C4-2B (cell line): ENCODE results near the gene TNFSF13B.

Source experiments
- CTCF ChIP-seq: fragments of 450-650 bp; conservative IDR thresholded peaks from 2 replicates; pipeline ENCODE4 v1.5.1; 2017; ENCODE audit warnings: mild to moderate bottlenecking
- ZFX ChIP-seq: fragments of 450-650 bp; IDR thresholded peaks from 2 replicates; pipeline ENCODE4 v1.6.1; 2017

- TF ChIP-seq CTCF (no peak), ZFX (no peak)
Observed at GRCh38 chr13:108350579-108350978, 81.1 kb downstream of the TNFSF13B start.
